ENCODE data around the gene RAI1.

RAI1 gene

DNA sequence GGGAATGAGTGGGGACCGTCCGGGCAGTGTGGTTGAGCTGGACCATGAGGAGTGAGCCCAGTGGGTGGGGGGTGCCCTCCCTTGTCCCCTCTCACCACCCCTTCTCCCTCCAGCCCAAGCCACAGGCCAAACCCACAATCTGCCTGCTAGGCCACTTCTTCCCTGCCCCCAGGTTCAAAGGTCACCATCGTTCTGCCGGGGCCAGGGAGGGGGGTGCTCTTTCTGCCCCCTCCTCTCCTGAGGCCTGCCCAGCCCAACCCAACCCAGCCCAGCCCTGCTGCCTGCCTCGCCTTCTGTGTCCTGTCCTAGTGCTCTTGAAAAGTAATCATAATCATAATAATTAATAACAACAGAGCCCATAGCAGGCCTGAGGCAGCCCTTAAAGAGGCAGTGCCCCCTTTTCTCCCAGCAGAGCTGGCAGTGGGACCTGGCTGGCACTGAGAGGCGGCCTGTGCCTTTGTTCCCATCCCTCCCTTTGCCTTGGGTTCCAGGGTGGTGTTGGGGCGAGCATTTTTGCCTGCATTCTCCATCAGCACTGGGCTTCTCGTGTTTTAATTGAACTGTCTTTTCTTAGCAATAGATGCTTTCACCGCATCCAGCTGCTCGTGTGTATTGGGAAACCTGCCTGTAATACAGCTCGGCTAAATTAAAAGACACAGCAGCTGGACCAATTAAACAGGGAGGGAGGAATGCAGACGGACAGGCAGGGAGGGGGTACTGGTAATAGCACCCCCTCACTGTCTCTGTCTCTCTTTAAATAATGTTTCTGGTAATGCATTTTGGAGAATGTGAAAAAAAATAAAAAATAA is 108.8 kb downstream of the RAI1 start:
- no peak for DNase-seq

DNA sequence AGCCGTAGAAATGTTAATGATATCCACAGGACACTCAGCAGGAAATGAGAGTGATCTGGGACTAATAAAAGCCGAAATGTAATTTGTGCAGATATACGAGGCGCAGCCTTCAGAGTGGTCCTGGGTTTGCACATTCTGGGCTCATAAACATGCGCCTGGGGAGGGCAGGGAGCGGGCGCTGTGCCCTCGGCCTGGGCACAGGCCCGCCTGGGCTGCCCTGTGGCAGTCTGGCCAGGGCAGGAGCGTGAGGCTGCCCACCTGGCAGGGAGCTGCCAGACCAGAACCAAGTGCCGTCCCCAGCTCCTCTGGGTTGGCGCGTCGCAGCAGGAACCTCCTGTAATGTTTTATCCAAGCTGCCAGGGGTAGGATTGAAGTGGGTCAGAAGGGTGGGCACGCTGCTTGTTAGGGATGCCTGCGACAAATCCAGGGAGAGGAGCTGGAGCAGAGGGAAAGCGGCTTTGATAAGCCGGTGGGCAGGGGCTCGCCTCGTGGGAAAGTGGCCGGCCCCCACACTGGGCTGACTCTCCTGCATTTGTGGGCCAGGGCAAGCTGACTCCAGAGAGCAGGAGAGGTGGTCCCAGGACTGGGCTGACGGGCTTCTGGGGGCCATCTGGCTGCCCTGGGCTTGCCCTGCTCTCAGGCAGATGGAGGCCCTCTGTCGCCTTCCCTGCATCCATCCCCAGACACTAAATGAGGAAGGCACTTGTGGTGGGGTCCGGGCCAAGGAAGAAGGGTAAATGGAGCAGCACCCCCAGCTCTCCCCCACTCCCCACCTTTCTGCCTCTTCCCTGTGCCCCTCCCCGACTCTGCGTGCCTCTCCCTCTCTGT is 109.6 kb downstream of the RAI1 start:
- no peak for DNase-seq

DNA sequence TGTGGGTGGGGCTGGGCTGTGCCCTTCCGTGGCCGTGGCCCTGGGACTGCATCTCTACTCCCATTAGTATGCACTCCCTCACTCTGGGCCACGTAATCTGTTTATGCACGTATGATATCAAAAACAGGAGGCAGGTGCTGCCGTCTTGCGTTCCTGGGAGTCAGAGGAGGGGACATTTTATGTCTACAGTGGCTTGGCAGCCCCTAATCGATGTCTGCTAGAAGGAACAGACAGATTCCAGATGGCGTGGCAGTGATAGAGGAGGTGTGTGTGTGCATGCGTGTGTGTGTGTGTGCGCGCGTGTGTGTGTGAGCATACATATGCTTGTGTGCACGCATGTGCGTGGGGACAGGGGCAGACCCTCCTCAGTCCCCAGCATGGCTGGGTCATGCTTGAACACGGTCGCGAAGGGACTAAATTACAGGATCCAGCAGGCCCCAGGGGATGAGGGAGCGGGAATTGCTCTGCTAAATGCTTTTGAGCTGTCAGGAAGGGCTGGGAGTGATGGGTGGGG is 110.8 kb downstream of the RAI1 start:
- DNase-seq: no peak

DNA sequence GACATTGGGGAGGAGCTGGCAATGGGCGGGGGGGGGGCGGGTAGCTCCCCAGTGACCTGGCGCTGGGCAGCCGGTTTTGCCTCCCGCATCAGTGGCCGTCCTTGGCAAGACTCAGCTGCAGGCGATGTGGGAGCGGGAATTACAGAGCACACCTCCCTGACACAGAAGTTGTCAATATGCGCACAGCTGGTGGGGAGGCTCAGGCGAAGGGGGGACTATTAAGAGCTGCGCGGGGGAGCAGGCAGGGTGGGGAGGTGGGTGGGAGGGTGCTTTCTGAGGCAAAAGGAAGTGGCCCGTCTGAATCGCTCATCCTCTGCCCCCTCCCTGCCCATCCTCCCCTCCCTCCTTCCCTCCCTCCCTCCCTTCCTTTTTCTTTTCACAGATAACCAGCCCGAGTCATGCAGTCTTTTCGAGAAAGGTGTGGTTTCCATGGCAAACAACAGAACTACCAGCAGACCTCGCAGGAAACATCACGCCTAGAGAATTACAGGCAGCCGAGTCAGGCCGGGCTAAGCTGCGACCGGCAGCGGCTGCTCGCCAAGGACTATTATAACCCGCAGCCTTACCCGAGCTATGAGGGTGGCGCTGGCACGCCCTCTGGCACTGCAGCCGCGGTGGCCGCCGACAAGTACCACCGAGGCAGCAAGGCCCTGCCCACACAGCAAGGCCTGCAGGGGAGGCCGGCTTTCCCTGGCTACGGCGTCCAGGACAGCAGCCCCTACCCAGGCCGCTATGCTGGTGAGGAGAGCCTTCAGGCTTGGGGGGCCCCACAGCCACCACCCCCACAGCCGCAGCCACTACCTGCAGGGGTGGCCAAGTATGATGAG is 111.5 kb downstream of the RAI1 start:
- DNase-seq: peak; percentile 39

DNA sequence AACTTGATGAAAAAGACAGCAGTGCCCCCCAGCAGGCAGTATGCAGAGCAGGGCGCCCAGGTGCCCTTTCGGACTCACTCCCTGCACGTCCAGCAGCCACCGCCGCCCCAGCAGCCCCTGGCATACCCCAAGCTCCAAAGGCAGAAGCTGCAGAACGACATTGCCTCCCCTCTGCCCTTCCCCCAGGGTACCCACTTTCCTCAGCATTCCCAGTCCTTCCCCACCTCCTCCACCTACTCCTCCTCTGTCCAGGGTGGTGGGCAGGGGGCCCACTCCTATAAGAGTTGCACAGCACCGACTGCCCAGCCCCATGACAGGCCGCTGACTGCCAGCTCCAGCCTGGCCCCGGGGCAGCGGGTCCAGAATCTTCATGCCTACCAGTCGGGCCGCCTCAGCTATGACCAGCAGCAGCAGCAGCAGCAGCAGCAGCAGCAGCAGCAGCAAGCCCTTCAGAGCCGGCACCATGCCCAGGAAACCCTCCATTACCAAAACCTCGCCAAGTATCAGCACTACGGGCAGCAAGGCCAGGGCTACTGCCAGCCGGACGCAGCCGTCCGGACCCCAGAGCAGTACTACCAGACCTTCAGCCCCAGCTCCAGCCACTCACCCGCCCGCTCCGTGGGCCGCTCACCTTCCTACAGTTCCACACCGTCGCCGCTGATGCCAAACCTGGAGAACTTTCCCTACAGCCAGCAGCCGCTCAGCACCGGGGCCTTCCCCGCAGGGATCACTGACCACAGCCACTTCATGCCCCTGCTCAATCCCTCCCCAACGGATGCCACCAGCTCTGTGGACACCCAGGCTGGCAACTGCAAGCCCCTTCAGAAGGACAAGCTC is 112.3 kb downstream of the RAI1 start:
- DNase-seq: no peak

DNA sequence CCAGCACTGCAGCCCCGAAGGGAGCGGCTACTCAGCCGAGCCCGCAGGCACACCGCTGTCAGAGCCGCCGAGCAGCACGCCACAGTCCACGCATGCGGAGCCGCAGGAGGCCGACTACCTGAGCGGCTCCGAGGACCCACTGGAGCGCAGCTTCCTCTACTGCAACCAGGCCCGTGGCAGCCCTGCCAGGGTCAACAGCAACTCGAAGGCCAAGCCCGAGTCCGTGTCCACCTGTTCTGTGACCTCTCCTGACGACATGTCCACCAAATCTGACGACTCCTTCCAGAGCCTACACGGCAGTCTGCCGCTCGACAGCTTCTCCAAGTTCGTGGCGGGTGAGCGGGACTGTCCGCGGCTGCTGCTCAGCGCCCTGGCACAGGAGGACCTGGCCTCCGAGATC is 113.1 kb downstream of the RAI1 start:
- no peak for DNase-seq

DNA sequence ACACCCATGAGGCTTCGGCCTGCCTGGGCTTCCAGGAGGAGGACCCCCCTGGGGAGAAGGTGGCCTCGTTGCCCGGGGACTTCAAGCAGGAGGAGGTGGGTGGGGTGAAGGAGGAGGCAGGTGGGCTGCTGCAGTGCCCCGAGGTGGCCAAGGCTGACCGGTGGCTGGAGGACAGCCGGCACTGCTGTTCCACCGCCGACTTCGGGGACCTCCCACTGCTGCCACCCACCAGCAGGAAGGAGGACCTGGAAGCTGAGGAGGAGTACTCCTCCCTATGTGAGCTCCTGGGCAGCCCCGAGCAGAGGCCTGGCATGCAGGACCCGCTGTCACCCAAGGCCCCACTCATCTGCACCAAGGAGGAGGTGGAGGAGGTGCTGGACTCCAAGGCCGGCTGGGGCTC is 114.0 kb downstream of the RAI1 start:
- no peak for DNase-seq

DNA sequence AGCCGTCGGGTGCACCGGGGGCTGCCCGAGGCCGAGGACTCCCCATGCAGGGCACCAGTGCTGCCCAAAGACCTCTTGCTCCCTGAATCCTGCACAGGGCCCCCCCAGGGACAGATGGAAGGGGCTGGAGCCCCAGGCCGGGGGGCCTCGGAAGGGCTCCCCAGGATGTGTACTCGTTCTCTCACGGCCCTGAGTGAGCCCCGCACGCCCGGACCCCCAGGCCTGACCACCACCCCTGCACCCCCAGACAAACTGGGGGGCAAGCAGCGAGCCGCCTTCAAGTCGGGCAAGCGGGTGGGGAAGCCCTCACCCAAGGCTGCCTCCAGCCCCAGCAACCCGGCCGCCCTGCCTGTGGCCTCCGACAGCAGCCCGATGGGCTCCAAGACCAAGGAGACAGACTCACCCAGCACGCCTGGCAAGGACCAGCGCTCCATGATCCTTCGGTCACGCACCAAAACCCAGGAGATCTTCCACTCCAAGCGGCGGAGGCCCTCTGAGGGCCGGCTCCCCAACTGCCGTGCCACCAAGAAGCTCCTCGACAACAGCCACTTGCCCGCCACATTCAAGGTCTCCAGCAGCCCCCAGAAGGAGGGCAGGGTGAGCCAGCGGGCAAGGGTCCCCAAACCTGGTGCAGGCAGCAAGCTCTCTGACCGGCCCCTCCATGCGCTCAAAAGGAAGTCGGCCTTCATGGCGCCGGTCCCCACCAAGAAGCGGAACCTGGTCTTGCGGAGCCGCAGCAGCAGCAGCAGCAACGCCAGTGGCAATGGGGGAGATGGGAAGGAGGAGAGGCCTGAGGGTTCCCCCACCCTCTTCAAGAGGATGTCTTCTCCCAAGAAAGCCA is 114.9 kb downstream of the RAI1 start:
- DNase-seq: no peak

DNA sequence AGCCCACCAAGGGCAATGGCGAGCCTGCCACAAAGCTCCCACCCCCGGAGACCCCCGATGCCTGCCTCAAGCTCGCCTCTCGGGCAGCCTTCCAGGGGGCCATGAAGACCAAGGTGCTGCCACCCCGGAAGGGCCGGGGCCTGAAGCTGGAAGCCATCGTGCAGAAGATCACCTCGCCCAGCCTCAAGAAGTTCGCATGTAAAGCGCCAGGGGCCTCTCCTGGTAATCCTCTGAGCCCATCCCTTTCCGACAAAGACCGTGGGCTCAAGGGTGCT is 115.5 kb downstream of the RAI1 start:
- DNase-seq: no peak

DNA sequence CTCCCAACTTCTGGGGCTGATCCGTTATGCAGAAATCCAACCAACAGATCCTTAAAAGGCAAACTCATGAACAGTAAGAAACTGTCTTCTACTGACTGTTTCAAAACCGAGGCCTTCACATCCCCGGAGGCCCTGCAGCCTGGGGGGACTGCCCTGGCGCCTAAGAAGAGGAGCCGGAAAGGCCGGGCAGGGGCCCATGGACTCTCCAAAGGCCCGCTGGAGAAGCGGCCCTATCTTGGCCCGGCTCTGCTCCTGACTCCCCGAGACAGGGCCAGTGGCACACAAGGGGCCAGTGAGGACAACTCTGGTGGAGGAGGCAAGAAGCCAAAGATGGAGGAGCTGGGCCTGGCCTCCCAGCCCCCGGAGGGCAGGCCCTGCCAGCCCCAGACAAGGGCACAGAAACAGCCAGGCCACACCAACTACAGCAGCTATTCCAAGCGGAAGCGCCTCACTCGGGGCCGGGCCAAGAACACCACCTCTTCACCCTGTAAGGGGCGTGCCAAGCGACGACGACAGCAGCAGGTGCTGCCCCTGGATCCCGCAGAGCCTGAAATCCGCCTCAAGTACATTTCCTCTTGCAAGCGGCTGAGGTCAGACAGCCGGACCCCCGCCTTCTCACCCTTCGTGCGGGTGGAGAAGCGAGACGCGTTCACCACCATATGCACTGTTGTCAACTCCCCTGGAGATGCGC is 116.0 kb downstream of the RAI1 start:
- DNase-seq: no peak

DNA sequence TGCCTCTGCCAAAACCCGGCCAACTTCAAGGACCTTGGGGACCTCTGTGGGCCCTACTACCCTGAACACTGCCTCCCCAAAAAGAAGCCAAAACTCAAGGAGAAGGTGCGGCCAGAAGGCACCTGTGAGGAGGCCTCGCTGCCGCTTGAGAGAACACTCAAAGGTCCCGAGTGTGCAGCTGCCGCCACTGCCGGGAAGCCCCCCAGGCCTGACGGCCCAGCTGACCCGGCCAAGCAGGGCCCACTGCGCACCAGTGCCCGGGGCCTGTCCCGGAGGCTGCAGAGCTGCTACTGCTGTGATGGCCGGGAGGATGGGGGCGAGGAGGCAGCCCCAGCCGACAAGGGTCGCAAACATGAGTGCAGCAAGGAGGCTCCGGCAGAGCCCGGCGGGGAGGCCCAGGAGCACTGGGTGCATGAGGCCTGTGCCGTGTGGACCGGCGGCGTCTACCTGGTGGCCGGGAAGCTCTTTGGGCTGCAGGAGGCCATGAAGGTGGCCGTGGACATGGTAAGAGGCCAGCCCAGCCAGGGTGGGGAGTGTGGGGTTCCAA is 116.8 kb downstream of the RAI1 start:
- DNase-seq: no peak

DNA sequence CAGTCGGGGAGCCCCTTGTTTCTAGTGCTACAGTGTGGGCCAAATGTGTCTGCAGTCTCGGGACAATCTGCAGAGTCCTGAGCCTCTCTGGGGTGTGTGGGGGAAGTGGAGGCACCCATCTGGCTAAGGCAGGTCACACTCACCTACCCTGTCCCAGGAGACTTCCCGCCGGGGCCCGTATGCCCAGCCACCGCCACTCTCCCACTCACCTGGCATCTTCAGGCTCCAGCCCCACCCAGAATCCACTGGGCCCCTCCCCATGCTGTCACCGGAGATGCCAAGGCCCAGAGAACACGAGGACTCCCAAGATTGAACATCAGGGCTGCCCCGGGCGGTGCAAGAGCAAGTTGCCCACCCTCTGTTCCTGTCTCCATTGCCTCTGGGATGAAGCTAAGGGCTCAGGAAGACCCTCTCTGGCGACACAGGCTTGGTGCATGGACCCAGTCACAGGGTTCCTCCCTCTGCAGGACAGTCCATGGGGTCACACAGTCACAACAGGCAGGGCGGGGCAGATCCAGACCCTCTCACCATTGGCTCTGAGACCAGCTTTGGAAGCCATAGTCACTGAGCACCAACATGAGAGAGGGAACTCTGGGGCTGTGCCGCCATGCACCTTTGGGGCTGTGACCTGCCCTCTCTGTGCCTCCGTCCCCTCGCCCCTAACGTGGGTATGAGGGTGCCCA is 117.5 kb downstream of the RAI1 start:
- no peak for DNase-seq

DNA sequence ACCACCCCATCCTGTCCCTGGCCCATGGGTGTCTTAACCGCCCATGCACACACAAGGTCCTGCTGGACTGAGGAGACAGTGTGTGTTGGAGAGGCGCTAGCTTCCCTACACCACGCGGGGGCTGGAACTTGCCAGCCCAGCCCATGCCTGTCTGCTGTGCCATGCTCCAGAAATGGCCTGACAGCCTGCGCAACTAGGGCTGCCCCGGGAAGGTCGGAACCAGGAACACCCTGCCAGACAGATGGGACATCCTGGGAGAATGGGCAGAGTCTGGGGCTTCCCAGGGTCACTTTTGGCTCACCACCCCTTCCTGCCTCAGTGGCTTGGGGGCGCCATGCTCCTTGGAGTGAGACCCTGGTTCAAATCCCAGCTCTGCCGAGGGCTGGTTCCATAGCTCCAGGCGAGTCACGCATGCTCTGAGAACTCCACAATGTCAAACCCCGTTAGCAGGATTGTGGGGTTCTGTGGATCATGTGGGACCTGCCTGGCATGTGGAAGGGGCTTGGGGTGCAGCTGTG is 119.3 kb downstream of the RAI1 start:
- no peak for DNase-seq

DNA sequence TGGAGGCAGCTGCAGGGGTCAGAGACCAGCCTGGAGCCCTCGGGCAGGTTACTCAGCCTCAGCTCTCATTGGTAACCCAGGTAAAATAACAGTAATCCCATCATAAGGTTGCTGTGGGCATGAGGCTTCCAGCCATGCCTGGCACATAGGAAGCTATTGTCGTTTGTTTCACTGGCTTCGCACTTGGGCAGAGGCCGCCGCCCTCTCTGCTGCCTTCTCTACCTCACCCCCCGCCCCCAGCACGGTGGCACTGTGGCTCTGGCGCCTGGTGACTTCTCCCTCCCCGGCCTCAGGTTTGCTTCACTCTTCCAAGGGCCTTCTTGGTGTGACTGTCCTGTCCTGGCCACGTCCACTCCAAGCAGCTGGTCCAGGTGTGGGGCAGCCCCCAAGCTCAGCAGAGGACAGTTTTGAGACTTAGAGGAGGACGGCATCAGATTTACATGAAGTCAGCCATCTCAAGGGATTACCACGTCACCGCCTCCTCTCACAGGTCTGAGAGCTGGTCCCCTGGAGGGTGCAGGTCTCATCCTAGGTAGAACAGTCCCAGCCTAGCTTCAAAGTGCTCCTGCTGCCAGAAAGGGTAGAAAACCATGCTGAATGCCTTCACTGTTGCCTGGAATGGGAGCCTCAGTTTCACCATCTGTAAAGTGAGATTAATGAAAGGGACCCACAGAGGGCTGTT is 120.7 kb downstream of the RAI1 start:
- no peak for DNase-seq

DNA sequence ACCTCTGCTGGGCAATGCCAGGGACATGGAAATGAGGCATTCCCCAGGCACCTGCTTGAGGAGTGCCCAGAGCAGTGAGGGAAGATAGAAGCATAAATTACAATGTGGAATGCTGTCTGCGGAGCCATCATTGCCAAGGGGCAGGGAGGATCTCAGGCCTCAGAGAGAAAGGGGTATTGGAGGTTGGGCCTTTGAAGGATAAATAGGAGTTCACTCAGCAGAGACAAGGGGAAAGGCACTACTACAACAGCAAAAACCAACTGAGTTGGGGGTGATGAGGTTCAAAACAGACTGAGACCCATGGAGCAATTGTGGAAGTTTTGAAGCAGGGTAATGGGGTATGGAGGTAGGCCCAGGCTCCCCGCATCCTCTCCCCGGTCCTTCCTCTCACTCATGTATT is 122.7 kb downstream of the RAI1 start:
- no peak for DNase-seq

DNA sequence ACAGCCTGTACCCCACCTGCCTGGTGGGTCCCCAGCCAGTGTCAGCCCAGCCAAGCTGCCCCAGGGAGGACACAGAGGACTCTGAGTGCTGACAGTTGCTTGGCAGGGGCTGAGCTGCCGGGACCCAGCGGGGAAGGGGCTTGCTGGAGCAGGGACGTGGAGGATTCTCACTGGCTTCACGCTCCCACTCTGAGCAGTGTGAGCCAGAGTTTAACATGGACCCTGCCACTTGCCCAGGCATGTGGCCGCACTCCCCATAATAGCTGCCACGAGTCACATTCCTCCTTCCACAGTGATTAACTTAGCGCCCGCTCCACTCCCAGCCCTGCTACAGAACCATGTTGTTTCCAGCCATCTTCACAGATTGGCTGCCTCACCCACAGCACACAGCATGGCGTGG is 124.3 kb downstream of the RAI1 start:
- no peak for DNase-seq

DNA sequence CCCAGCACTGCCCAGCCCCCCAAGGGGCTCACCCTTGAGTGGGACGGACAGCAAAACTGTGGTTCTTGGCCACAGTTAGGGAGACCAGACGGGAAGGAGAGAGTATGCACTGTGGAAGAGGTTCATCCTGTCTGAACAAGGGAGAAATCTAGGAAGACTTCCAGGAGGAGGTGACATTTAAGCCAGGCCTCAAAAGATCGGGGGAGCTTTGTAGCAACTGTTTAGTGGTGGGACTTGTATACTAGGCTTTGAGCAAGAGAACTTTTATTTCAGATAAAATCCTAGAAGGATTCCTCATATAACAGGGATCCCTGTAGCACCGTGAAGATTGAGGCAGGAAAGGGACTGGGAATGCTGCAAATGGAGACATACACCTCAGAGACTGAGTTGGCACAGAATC is 124.8 kb downstream of the RAI1 start:
- no peak for DNase-seq

DNA sequence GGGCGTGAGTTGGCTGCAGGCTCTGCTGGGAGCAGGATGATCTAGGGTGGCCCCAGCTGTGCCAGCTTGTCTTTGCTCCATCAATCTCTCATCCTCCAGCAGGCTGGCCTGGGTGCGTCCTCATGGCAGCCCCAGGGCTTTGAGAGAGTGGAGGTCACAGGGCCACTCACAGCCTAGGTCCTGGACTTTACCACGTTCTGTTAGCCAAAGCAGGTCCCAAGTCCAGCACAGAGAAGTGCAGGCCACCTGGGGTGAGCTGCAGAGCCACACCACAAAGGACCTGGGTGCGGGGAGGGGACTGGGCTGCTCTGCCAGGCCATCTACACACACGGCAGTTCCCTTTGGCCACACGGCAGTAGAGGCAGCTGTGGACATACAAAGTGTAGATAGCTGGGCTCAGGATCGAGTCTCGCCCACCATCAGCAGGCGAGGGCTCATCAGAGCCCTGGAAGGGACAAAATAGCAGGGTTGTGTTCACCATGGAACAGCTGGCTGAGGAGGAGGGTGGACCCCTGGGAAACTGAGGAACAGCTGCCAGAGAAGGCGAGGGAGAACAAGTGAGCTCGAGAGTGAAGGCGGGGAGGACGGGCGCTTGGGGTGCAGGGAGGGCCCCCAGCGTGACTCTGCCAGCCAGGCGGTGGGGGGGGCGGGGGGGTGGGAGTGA is 125.5 kb downstream of the RAI1 start:
- no peak for DNase-seq

DNA sequence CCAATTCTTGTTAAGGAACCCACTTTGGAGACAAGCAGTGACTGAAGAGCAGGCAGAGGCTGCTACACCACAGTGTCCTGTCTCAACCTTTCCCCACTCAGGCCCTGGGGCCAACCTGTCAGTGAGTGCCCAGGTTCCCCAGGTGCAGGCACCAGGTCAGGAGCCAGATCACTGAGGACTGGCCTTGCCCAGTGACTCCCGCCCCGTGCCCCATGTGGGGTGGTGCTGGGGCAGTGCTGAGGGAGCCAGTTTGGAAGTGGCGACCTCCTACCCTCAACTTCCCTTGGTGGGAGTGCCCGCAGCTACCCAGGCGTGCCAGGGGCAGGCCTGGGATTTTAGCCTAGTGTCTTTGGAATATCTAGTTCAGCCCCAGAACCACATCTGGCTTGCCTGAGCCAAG is 126.2 kb downstream of the RAI1 start:
- DNase-seq: no peak

All from activated CD8-positive, alpha-beta memory T cell treated with anti-CD3 and anti-CD28 coated beads, Interleukin-2, amount 50 U/mL, for 4 hours (primary cell).